Activated T-helper 9 cell treated with anti-CD3 and anti-CD28 coated beads, Interleukin-2, amount 50 U/mL, for 16 hours (primary cell): ENCODE data around the gene RERE.

Experiments used
- DNase-seq: peaks from one replicate; pipeline ENCODE4 v3.0.0-alpha.2; 2020; ENCODE audit warnings: low read depth

RERE gene

DNA sequence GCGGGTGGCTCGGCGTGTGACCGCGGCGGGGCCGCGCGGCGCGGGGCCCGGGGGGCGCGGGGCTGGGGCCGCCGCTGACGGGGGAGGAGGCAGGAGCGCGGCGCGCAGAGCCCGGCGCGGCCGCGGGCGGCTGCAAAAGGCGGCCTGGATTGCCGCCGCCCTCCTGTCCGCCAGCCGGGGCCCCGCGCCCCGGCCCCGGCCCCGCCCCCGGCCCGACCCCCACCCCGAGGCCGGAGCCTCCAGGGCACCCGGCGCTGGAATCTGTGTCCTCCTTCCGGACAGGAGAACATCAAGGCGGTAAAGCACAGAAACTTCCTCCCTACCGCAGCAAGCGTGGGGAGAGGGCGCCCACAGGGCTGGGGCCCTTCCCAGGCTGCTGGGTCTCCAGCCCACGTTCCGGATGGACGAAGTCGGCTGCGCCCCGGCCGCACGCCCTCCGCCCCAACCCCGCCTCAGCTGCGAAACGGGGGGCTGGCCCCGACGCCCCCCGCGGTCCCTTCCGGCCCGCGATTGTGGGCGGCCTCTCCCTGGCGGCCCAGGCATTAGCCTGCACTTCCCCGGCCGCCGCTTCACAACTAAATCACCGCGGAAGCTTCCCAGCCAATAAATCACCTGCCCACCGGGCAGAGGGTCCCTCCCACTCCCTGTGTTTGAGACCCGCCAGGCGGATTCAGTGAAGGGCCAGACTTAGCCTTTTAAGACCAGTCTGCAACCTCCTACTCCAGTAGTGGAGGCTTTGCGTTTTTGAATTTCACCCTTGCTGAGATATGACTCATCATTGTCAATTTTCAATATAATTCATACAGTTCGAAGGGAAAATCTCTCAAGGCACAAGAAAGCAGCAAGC, 393.5 kb downstream of the RERE start:
- peak; percentile 37 for DNase-seq

DNA sequence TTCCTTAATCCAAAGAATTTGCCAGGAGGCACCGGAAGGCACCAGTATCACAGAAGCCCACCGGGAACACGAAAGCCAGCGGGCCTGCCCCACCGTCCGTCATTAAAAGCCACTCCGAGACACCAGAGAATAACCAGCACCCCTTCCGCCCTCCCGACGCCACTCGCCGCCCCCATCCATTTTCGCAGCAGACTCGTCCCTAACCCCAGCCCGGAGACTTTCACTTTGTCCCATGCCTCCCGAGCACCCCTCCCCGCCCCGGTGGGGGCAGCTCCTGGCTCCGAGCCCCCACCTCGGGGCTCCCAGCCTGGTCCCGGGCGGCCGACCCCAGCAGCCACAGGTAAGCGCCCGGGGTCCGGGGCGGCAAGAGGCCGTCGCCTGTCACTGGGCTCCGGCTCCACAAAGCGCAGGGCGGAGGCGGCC, 394.2 kb downstream of the RERE start:
- DNase-seq = peak; percentile 17

DNA sequence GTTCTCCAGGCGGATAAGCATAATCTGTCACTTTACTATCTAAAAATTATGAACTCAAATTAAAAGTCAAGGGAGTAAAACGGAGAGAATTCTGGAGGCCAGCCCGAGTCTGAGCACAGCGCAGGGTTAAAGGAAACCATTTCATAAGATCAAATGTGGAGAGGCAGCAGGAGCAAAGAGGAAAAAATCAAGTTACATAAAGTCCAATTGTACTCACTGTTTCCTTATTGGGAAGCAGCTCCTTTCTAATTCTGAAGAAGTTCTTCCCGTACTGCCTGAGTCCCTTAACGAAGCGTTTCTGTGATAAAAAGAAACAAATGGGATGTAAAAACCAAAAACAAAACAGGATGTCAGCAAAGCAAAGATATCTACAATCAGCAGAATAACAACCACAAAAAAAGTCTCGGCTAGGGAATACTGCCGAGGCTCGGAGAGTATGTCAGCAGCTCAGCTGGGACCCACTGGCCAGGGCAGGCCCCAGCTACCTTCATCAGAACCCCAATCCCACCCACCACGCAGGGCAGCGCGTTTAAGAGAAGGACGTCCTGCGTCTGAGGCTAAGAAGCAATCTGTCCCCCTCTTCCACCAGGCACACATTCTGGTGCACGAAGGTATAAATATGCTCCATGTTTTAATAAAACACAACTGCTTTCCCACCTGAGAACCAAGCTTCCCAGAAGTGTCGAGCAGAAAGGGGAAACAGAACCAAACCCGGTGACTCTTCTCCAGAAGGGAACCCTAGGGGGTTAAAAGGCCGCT, 394.8 kb downstream of the RERE start:
- DNase-seq = no peak

DNA sequence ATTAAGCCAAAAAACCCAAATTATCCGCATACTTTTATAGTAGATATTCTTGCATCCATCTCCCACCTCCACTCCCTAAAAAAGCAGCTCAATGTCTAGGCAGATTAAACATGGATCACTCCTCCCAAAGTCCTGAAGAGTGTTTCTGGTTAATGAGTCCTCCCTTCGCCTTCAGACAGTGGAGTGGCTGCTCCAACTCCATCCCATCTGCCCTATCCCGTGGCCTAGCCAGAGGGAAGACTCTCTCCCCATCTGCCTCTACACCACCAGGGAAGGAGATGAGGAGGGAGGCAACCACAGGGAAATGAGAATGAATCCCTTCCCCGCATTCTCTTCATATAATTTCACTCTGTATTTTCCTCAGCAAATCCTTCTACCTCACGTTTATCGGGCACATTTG, 395.7 kb downstream of the RERE start:
- DNase-seq = no peak

DNA sequence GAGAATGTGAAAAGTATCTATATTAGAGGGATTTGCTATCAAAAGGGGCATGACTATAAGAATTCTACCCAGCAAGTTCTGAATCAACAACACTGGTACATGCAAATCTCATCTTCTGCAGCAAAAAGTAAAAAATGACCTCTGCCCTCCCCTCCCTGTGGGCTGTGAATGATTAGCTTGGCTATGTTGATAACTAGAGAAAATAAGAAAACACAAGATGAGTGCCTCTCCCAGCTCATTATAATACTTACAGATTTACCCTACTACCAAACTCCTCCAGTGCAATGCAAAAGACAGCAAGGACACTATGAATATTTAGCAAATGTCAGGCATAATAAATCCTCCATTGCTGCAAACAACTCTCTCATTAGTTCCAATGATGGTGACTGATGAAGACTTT, 397.1 kb downstream of the RERE start:
- DNase-seq = no peak

DNA sequence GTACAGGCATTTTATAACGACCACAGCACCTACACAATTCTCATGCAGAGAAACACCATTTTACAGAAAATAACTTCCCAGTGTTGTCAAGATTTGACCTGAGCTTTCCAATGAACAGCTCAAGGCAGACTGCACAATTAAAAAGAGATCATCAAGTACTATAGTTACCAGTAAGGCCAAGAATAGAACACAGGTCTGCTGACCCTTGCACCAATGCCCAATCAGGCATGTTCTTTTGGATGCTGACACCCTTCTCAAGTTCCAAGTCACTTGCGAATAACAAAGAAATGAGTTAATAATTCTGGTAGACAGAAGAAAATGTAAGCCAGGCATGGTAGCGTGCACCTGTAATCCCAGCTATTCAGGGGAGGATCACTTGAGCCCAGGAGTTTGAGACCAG, 397.6 kb downstream of the RERE start:
- no peak for DNase-seq

DNA sequence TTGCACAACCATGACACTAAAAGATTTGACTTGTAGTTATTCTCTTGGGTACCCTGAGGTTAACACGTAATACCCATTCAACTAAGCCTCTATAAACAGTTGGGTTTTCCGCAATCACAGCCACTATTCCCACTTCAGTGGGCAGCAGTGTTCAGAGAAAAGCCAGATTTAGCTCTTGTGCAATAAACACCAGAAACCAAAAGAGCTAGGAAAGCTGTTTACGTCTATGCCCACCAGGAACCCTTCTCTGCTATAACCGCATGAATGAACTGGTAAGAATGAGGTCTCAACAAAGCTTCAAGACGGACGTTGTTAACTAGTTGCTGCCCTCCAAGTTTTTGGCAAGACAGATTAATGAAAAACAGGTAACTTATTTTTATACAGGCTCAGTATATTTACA, 398.3 kb downstream of the RERE start:
- no peak for DNase-seq

DNA sequence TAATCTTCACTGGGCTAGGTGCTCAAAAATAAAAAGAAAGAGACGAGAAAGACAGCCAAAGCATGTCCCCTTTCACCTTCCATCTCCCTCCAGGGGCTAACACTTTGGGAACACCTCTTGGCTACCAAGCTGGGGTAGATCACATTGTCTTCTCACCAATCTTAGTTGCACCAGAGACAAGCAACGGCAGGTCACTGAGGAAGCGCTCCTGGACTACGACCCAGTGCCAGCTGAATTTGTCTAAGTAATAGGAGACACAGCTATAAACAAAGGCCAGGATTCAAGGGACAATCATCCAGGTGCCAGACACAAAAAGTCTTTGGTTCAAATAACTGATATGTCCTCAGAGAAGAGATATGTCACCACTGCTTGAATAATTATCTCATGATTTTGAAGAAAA, 399.1 kb downstream of the RERE start:
- DNase-seq = no peak

DNA sequence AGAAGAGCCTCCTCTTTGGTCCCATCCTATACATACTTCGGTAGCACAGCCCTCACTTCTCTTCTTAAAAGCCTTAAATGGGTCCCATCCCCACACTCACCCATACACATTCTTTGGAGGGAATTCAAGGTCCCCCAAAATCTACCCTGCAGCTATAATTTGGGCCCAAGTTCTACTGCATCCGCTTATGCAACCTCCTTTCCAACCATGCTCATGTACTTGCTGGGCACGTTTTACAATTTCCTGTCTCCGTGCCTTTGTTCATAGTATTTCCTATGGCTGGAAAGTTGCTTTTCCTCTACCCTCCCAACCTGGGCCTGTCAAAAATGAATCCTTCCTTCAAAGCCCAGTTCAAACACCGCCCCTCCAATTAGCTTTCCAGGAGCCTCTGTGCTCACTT, 399.8 kb downstream of the RERE start:
- no peak for DNase-seq

DNA sequence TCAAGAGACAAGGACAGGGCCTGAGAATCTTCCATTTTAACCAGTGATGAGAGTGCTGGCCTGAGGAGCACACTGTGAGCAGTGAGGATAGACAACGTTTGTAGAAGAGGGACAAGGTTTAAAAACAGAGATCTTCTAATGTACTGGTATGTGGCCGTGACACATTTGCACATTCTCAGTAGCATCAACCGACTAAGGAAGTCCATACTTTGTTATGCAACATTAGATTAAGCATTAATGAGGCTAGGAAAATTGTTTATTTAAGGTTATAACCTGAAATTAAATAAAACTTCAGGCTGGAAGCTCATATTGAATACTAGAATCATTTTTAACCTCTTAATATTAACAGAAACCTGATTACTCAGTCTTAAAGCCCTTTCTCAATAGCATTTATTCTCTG, 400.6 kb downstream of the RERE start:
- DNase-seq = no peak

DNA sequence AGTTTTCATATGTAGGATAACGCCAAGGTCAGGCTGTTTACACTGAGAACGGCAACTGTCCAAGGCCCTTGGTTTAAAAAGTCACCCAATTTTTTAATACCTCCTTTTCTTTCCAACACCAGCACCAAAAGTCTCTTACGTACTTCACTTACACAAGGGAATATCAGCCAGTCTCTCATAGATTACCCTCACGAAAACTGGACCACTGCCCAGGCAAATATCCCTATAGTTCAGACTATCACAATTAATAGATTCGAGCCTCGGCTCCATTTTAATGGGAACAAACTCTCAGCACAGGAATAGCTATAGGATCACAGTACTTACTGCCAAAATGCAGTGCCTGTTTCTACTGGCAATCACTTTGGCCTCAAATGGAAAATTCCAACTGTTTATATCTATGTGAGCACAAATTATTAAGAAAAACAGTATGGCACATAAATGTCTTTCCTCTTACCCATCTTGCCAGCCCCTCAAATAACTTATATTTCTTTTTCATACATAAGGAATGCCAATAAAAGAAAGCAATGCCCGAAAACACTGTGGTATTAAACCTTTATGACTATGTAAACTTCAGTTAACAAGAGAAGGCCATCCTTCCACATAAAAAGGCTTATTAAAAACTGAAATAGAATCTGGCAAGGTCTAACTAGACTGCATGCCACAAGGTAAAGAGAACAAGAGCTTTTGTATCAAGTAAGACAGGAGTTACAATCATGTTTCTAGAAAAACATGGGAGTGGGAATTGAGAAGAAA, 401.7 kb downstream of the RERE start:
- no peak for DNase-seq

DNA sequence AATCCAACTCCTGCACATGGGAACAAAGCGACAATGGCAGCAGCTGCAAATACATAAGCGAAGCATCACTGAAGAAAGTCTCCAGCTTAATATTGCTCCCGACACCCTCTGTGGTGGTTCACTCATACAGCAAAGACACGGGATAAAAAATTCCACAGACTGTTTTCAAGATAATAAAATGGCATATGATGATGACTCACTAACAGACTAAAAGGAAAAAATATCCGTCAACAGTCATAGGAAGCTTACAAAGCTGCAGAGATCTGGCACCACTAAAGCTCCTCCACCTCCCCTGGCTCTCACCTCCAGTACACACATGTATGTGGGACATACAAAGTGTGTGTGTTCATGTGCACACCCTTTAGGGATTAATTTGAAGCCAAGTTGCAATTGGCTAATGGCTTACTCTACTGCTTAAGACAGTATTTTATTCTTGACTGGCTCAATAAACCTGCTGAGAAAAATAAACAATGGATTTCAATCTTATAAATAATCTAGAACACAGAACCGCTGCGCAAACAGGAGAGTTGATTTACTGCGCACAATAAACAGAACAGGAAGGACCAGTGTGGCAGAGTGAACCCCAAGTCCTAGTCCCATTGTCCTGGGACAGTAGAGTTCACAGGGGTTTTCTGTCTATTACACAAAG, 405.1 kb downstream of the RERE start:
- DNase-seq = no peak

DNA sequence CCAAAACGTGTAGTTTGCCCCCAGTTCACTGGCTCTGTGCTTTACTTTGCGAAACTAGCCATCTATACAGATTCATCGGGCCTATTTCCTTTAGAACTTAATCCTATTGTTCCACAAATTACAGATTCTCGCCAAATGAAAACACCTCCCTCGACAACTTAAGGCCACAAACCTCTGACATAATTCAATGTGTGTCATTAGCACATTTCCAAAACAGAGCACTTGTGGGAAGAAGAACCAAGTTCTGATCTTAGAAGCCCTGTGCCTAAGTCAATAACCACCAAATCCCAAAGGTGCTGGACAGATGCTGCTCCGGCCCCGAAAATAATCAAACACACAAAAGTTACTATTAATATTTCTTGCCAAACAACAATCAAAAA, 405.6 kb downstream of the RERE start:
- DNase-seq = no peak

DNA sequence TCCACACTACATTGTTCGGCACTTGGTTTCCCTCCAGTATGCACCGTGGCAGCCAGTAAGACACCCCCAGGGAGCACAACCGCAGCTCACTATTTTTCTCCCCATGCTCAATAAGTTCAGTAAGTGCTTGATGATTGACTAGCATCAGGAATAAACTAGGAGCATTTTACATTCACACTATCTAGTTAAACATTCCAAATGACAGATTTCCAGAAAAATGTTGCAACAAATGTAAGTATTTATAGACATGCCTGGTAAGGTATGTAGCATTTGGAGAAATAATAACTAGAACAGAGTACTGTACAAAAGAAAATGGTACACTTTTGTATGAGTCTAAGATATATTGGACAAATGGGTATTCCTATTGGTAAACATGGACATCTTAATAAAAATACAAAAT, 406.6 kb downstream of the RERE start:
- DNase-seq = no peak

DNA sequence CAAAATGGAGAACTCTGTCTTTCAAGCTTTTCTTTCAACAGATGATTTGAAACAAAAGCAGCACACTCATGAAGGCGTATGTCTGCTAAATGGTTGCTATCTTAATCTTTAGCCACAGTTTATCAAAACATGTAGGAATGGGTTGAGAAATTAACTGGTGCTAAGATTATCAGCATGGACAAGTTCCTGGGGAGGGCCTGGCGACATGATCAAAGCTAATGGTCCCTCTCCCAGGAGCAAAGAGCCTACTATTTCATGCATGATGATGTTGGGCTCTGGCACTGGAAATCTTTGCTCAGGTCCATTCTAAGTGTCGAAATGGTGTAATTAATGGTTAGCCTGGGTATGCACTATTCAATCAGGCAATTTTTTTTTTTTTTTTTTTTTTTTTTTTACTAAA, 407.8 kb downstream of the RERE start:
- no peak for DNase-seq

DNA sequence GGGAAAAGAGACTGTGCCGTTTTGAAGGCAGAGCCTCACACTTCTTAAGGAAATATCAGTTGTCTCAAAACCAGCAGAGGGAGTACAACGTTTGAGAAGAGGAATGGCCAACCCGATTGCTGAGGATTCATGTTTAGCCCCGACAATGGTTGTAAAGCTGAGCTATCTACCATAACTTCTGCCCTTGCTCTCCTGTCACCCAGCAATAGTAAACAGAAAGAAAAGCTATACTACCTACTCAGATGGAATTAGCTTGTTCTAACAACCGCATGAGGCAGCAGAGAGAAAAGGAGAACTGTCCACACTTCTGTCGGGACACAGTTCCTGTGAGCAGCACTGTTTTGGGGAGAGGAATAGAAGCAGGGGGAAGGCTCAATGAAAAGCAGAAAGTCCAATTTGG, 408.3 kb downstream of the RERE start:
- no peak for DNase-seq

DNA sequence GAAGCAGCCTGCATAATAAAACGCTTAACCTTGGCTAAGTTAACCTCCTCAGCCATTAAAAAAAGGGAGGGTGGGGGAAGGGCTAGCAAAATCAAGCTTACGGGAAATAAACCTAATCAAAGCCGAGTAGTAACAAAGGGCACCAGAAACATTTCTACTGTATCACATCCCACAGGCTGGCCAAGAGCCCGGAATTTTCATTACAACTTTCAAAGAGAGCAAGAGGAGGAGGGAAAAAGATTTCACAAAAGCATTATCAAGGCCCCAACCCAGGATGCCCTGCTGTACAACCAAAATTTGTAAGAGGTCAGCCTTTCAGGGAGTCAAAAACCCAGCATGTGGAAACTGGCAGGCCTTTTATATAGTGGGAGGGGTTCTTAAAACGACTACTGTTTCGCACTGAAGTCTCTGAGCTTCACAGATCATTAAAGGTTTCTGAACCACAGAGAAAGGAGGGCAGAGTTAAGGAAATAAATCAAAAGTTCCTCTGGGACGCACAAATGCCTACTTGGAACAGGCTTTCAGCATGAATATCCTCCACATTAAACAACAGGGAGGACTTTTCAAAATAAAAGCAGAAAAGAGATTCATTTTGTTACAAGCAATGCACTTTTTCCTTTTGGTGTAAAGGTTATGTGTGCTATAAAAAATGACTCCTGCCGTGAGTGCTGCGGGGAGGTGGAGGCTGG, 409.1 kb downstream of the RERE start:
- DNase-seq = no peak

DNA sequence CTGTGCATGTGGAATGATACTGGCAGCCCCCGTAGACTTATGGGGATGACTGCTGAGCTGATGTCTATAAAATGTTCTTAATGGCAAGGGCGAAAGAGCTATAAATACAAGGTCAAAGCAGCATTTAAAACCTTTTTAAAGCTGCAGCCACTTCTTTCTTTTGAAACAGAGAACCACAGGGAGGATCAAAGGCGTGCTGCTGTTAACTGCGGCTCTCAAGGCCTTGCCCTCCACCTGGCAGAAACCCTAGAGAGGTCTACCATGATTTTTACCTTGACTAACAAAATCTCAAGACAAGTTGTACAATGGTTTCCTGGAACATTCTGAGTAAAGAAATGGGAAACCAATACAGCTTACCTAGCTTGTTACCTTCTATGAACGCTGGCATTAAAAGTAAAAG, 409.8 kb downstream of the RERE start:
- DNase-seq = no peak

DNA sequence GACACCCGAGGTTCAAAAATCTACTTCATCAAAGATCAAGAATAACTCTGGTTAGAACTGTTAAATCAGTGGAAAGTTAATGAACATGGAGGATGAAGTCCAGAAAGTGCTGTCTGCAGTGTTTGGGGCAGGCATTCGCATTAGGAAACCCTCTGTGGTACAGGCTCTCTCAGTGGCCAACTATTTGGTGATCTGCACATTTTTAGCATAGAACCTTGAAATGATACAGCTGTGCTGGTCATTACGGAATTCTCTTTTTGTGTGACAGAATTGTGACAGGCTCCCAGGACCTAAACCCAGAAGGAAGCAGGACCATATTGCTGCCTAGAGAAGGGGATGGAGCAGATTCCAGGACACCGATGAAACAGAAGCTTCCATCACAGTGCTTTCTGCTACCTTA, 410.5 kb downstream of the RERE start:
- no peak for DNase-seq

DNA sequence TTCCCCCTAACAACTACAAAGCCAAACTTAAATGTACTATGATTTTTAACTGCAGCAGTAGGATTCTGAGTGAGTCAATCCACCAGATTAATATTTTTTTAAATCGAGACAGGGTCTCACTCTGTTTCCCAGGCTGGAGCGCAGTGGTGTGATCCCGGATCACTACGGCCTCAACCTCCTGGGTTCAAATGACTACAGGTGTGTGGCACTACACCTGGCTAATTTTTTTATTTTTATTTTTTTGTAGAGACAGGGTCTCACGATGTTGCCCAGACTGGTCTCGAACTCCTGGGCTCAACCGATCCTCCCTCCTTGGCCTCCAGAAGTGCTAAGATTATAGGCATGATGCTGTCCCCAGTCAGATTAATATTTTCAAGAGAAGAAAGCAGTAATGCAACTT, 411.4 kb downstream of the RERE start:
- no peak for DNase-seq

DNA sequence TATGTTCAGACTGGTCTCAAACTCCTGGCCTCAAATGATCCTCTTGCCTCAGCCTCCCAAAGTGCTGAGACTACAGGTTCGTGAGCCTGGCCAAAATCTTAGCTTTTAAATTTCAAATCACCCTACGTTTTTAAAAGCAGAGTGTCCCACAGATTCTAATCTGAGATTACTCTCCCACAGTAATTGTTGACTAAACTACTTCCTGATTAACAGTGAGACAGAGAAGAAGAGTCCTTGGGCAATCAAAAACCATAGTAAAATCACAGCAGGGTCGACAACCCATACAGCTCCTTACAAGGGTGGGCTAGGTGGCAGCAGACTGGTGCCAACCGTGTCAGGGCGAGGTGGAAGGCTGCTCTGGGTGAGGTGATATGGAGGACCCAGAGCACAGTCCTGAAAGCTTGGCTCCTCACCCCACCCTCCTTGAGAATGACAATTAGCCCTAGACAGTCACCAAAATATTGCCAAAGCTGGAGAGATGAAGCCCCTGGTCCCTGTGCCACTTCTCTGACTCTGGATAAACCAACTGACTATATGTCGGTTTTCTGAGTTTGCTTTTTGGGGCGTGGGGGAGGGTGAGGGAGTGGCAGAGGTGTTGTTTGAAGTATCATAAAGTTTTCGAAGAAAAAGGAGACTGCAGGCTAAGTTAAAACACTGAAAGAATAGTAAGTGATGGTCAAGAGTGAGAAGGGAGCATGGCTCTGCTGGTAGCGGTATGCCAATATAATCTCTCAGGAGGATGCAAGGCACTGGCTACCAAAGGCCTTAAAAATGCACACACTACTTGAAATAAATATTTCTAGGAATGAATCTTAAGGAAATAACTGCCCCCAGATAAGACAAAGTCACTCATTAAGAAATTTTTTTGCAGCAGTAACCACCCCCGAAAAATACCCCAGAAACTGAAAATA, 412.7 kb downstream of the RERE start:
- no peak for DNase-seq
